B cell (primary cell): ENCODE results near the gene RPS4Y1. TPM values are rescaled to one million over a fixed set of nuclear protein-coding genes. Genes with fewer than 3 reads are reported as not detected.

Experiments used
- ATAC-seq: fragments of 200-7000 bp; cut with Tn5 transposase; one replicate; pipeline ENCODE4 v1.10.0; 2021; ENCODE audit warnings: low read depth, mild to moderate bottlenecking, moderate number of reproducible peaks, moderate library complexity
- CTCF ChIA-PET: fragments of 350-600 bp; sonication (Branson Sonifier 250); formaldehyde crosslinking; loops from one replicate; lab custom pipeline; 2021; ENCODE audit warnings: antibody characterized with exemption, inconsistent platforms; lab: Charles Lee
- POLR2A ChIA-PET: fragments of 350-600 bp; sonication (Branson Sonifier 250); formaldehyde crosslinking; loops from one replicate; lab custom pipeline; 2021; ENCODE audit warnings: antibody characterized with exemption; lab: Charles Lee
- DNase-seq: peaks from one replicate; pipeline ENCODE4 v3.0.0; 2013
- H2AFZ ChIP-seq: 2 replicates; pipeline ENCODE4 v1.6.1; 2012; ENCODE audit warnings: mild to moderate bottlenecking, low read depth, low read length; ENCODE audit not compliant: insufficient read depth, poor library complexity, severe bottlenecking
- H3K27ac ChIP-seq, 2 donors: 1 replicate in 1 of 2; 2 replicates in 1 of 2; pipeline ENCODE4 v1.5.1; 2012 to 2013; ENCODE audit warnings: low read length in 2 of 2, mild to moderate bottlenecking in 2 of 2, moderate library complexity in 1 of 2
- H3K27me3 ChIP-seq, 4 experiments: fragments of 200-600 bp in 1 of 4; sonication (generic) in 1 of 4; replicated peaks in 1 of 4; 1 replicate in 2 of 4; 2 replicates in 2 of 4; pipeline versions ENCODE4 v1.6.1 to v1.7.0; 2013 to 2016; ENCODE audit warnings: low read length in 3 of 4, mild to moderate bottlenecking in 2 of 4, mixed read lengths in 1 of 4, moderate library complexity in 1 of 4; ENCODE audit not compliant: insufficient read depth in 4 of 4, control insufficient read depth in 3 of 4; ENCODE audit errors: control extremely low read depth in 1 of 4
- H3K36me3 ChIP-seq, 2 experiments: replicated peaks in 1 of 2; 1 replicate in 1 of 2; 2 replicates in 1 of 2; pipeline versions ENCODE4 v1.6.1 to v1.7.1; 2013; ENCODE audit warnings: low read length in 1 of 2; ENCODE audit not compliant: insufficient read depth in 2 of 2, control insufficient read depth in 1 of 2; ENCODE audit errors: control extremely low read depth in 1 of 2, extremely low read depth in 1 of 2
- H3K4me1 ChIP-seq, 2 donors: fragments of 200-600 bp in 1 of 2; sonication (generic) in 1 of 2; 1 replicate in 1 of 2; 2 replicates in 1 of 2; pipeline versions ENCODE4 v1.5.1 to v1.6.1; 2013 to 2017; ENCODE audit warnings: low read length in 2 of 2; ENCODE audit not compliant: control insufficient read depth in 2 of 2, insufficient read depth in 2 of 2
- H3K4me2 ChIP-seq: replicated peaks from 2 replicates; pipeline ENCODE3; 2012; ENCODE audit warnings: mild to moderate bottlenecking, low read depth, low read length; ENCODE audit not compliant: poor library complexity, severe bottlenecking
- H3K4me3 ChIP-seq, 5 experiments: fragments of 200-600 bp in 1 of 5; sonication (generic) in 1 of 5; 1 replicate in 3 of 5; 2 replicates in 2 of 5; pipeline versions ENCODE4 v1.5.1 to v1.7.0; 2011 to 2016; ENCODE audit warnings: low read length in 4 of 5, mild to moderate bottlenecking in 4 of 5, low read depth in 2 of 5, control low read depth in 1 of 5, moderate library complexity in 1 of 5; ENCODE audit not compliant: insufficient read depth in 1 of 5; ENCODE audit errors: control extremely low read depth in 1 of 5, extremely low read depth in 1 of 5
- H3K79me2 ChIP-seq: fragments of 200-600 bp; sonication (generic); one replicate; pipeline ENCODE4 v1.6.0; 2016; ENCODE audit warnings: low read length; ENCODE audit not compliant: control insufficient read depth, insufficient read depth
- H3K9ac ChIP-seq: fragments of 200-600 bp; sonication (generic); 2 replicates; pipeline ENCODE4 v1.6.1; 2017; ENCODE audit warnings: mild to moderate bottlenecking, low read length, moderate library complexity
- H3K9me3 ChIP-seq, 3 donors: one replicate each; pipeline versions ENCODE4 v1.6.1 to v1.7.1; 2013; ENCODE audit warnings: low read length in 2 of 3; ENCODE audit not compliant: control insufficient read depth in 2 of 3, insufficient read depth in 1 of 3; ENCODE audit errors: control extremely low read depth in 1 of 3
- H4K20me1 ChIP-seq: 2 replicates; pipeline ENCODE4 v1.6.0; 2012; ENCODE audit warnings: mild to moderate bottlenecking, low read length; ENCODE audit not compliant: insufficient read depth, control insufficient read depth, poor library complexity, severe bottlenecking
- H3K27ac Mint-ChIP-seq: one replicate; pipeline ENCODE4 v1.8.0; 2021; ENCODE audit warnings: mixed read lengths
- H3K27me3 Mint-ChIP-seq: one replicate; pipeline ENCODE4 v1.8.0; 2021; ENCODE audit warnings: mixed read lengths
- H3K4me1 Mint-ChIP-seq: one replicate; pipeline ENCODE4 v1.8.0; 2021; ENCODE audit warnings: mixed read lengths
- H3K4me3 Mint-ChIP-seq: one replicate; pipeline ENCODE4 v1.8.0; 2021; ENCODE audit warnings: mixed read lengths
- H3K9me3 Mint-ChIP-seq: one replicate; pipeline ENCODE4 v1.8.0; 2022; ENCODE audit warnings: mixed read lengths; ENCODE audit not compliant: insufficient read depth
- EZH2 ChIP-seq: IDR thresholded peaks from 2 replicates; pipeline ENCODE4 v1.6.1; 2012; ENCODE audit warnings: borderline replicate concordance, low read depth, mild to moderate bottlenecking, moderate library complexity, low read length; ENCODE audit not compliant: insufficient read depth, poor library complexity, severe bottlenecking
- WGBS: methylation state at CpG from one replicate; pipeline ENCODE4 v1.1.5; 2013; ENCODE audit warnings: missing lambda C conversion rate; ENCODE audit not compliant: insufficient coverage; 5-methylcytosine and 5-hydroxymethylcytosine counted together
- intact Hi-C: fragments of 100-400 bp; cut with micrococcal nuclease; formaldehyde crosslinking; loops from one replicate; pipeline ENCODE4 v1.10.0; 2022
- polyA plus RNA-seq: library from polyadenylated mRNA; depleted of rRNA; stranded (reverse); fragments of >200 nt; gene quantifications from 2 replicates; pipeline ENCODE4 v1.2.3, GENCODE V29; 2012
- total RNA-seq, 2 donors: library from RNA; stranded (reverse); fragments of 120-200 nt in 1 of 2; gene quantifications; 1 replicate in 1 of 2; 2 replicates in 1 of 2; pipeline versions ENCODE4 v1.2.3 to v1.2.4, GENCODE V29; 2013 to 2022
- TF ChIP-seq, protein P1 (sequence below): fragments of 200-600 bp; IDR thresholded peaks from one replicate; pipeline ENCODE4 v1.8.0; 2022; ENCODE audit warnings: antibody characterized with exemption, mild to moderate bottlenecking

The RPS4Y1 gene
- total and polyA plus RNA-seq, 2 donors (not counting 1 experiment from before 2014, with no cell fraction given) = 304 TPM; not detected in 1

DNA sequence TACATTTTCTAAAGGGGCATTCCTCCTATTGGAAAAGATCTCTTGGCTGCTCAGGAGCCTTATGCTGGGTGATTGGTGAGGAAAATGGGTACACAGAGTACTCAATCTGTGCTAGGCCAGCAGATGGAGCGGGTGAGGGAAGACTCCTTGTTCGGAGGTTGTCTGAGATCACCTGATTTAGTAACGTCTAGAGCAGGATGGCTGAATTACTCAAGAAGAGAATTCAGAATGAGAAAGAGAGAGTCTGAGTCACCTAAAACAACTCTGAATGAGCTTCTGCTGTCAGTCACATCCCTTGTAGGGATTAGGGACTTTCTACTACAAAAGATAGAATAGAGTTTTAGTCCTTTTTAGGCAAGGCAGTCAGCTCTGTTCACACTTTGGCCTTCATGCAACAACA is 46.6 kb downstream of the RPS4Y1 start:
- Mint-ChIP-seq H3K27ac (no peak overlapping the region), H3K4me1 (peaks cover 5% of the 10 kb centered on the region), H3K27me3 (no peaks in the 10 kb centered on the region), H3K9me3 (no peaks in the 10 kb centered on the region), H3K4me3 (no peak overlapping the region)
- Histone ChIP-seq H2AFZ (no peak overlapping the region), H3K4me2 (no peak overlapping the region), H3K27me3 (no peaks in the 10 kb centered on the region), H3K36me3 (no peaks in the 10 kb centered on the region), H4K20me1 (no peaks in the 10 kb centered on the region), H3K79me2 (no peaks in the 10 kb centered on the region), H3K27ac (no peak overlapping the region), H3K4me3 (no peak overlapping the region), H3K4me1 (no peaks in the 10 kb centered on the region), H3K9ac (no peak overlapping the region), H3K9me3 (no peaks in the 10 kb centered on the region)
- intact Hi-C loops = no loop called here
- WGBS = no CpG with 5 or more reads among the region's 3 CpGs
- DNase-seq (no peak), ATAC-seq (no peak)
- POLR2A ChIA-PET = no interaction called here
- TF ChIP-seq EZH2 = no peak
- TF ChIP-seq, protein P1, sequence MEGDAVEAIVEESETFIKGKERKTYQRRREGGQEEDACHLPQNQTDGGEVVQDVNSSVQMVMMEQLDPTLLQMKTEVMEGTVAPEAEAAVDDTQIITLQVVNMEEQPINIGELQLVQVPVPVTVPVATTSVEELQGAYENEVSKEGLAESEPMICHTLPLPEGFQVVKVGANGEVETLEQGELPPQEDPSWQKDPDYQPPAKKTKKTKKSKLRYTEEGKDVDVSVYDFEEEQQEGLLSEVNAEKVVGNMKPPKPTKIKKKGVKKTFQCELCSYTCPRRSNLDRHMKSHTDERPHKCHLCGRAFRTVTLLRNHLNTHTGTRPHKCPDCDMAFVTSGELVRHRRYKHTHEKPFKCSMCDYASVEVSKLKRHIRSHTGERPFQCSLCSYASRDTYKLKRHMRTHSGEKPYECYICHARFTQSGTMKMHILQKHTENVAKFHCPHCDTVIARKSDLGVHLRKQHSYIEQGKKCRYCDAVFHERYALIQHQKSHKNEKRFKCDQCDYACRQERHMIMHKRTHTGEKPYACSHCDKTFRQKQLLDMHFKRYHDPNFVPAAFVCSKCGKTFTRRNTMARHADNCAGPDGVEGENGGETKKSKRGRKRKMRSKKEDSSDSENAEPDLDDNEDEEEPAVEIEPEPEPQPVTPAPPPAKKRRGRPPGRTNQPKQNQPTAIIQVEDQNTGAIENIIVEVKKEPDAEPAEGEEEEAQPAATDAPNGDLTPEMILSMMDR = no peak
- CTCF ChIA-PET = no interaction called here

DNA sequence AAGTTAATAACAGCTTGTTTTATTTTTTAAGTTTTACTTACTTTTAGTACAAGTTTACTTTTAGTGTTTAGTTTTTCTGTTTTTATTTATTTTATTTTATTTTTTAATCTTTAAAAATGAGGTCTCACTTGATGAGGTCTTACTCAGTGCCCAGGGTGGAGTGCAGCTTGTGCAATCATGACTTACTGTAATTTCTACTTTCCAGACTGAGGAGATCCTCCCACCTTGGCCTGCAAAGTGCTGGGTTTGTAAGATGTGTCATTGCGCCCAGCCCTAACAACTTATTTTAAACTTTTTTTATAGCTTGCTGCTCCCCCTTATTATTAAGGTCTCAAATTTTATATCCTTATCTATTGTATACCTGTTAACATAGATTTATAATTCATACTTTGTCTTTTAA is 52.1 kb downstream of the RPS4Y1 start:
- Histone ChIP-seq H3K4me2 (no peak overlapping the region), H3K79me2 (no peaks in the 10 kb centered on the region), H3K27ac (no peak overlapping the region), H3K36me3 (no peaks in the 10 kb centered on the region), H3K27me3 (no peaks in the 10 kb centered on the region), H3K9me3 (no peaks in the 10 kb centered on the region), H3K4me3 (no peak overlapping the region), H3K9ac (no peak overlapping the region), H2AFZ (no peak overlapping the region), H3K4me1 (no peaks in the 10 kb centered on the region), H4K20me1 (no peaks in the 10 kb centered on the region)
- intact Hi-C loops = no loop called here
- no CpG with 5 or more reads among the region's 1 CpG for WGBS
- ChIA-PET CTCF (no interaction called here), POLR2A (no interaction called here)
- Mint-ChIP-seq H3K27me3 (no peaks in the 10 kb centered on the region), H3K27ac (no peak overlapping the region), H3K9me3 (no peaks in the 10 kb centered on the region), H3K4me1 (no peaks in the 10 kb centered on the region), H3K4me3 (no peak overlapping the region)
- TF ChIP-seq, protein P1 = no peak
- TF ChIP-seq EZH2 = no peak
- DNase-seq (no peak), ATAC-seq (no peak)
